ENCODE results near the gene COQ8B.

Gene COQ8B

DNA sequence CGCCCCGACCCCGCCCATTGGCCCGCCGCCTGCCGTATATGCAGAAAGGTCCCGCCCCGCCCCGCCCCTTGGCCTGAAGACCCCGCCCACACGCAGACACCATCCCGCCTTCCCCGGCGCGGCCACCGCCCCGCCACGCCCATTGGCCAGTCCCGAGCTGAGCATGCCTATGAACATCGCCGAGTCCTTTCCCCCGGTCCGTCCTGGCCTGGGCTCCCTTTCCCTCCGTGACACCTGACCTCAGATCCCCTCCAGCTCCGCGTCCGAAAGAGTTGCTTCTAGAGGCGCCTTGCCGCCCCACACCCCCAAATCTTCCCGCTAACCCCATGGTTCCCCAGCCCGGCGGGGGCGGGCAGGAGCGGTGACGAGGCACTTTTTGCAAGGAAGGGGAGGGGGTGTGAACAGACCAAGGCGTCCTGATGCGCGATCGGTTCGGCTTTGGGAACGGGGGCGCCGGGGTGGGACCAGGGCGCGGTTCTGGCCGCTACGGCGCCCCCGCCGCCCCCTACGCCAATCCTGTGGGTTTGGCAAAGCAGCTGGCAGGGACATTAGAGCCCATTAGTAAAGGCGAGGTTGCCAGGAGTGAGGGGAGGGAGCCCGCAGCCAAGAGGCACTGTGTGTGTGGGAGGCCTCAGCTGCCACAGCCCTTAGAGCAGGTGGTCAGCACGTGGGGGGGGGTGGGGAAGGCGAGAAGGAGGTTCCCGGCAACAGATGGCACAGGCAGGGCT is 25.8 kb downstream of the COQ8B start:
- DNase-seq (ENCODE audit: low read depth) = peak; percentile 89

DNA sequence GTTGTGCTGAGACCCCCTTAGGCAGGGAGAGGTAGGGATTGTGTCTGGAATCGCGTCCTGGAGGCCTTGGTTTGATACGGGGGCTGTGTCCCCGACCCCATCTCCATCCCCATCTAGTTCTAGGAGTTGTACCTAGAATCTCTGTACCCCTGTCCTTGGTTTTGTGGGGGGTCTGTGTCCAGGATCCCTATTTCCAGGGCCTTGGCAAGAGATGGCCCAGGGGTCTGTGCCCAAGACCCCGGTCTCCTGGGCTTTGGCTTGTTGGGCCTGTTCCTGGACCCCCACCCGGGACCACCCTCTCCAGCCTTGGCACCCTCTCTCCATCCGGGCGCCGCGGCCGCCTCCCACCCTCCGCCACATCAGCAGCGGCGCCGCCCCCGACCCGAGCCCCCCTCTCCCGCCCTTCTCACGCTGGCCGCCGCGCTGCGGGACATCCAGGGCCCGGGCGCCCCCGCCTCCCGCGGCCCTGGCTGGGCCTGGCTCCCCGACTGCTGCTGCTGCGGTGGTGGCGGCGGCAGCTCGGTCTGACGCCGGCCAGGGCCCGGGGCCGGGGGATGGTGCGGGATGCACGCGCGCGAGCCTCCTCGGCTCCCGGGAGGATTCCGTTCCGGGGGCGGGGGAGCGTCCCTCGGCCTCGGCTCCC is 26.5 kb downstream of the COQ8B start, which contains the start of gene NUMBL:
Gene NUMBL (minus strand): TSS at position 602 of the 643 bp plus-strand sequence. CDS start 168 bp downstream, at position 434.
- no peak for DNase-seq (ENCODE audit: low read depth)

GRCh38 chr19:40689339-40690049 is 27.2 kb downstream of the COQ8B start:
- no peak for DNase-seq (ENCODE audit: low read depth)

DNA sequence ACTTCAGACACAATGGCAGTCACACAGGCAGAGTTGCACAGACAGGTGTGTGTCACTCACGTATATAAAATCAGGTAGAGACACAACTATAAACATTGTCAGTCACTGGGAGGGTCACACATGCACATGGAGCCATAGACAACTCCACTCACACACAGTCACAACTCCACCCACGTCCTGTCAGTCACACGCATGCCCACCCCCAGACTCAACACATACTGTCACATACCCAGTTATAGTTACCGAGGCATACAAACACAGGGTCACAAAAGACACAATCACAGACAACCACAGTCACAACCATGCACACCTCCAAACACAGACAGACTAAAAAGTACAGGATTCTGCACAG is 27.7 kb downstream of the COQ8B start:
- DNase-seq (ENCODE audit: low read depth) = no peak

DNA sequence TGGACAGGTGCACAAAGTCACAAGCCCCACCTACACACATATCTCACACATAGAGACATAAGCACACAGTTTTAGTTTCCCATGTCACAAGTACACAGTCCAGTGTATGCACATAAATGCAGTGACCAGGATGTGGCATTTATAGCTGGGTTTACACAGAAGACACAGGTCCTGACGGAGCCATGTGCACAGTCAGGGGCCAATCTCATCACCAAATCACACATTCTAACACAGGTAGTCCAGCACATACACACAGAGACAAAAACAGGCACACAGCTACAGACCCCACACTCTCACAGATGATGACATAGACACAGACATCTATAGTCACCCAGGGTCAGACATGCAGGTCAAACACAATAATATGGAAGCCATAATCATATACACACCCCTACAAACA is 28.4 kb downstream of the COQ8B start:
- no peak for DNase-seq (ENCODE audit: low read depth)

GRCh38 chr19:40687525-40688016 is 29.1 kb downstream of the COQ8B start:
- DNase-seq (ENCODE audit: low read depth) = peak; percentile 47

- DNase-seq (ENCODE audit: low read depth) = no peak
These were observed 29.7 kb downstream of the COQ8B start for GRCh38 chr19:40686882-40687524.

- no peak for DNase-seq (ENCODE audit: low read depth)
These were observed 31.1 kb downstream of the COQ8B start for GRCh38 chr19:40685563-40685962.

- no peak for DNase-seq (ENCODE audit: low read depth)
These were observed 31.6 kb downstream of the COQ8B start for GRCh38 chr19:40685016-40685526.

GRCh38 chr19:40684280-40684679 is 32.4 kb downstream of the COQ8B start:
- DNase-seq (ENCODE audit: low read depth) = no peak

- no peak for DNase-seq (ENCODE audit: low read depth)
These were observed 33.2 kb downstream of the COQ8B start for GRCh38 chr19:40683437-40683836.

DNA sequence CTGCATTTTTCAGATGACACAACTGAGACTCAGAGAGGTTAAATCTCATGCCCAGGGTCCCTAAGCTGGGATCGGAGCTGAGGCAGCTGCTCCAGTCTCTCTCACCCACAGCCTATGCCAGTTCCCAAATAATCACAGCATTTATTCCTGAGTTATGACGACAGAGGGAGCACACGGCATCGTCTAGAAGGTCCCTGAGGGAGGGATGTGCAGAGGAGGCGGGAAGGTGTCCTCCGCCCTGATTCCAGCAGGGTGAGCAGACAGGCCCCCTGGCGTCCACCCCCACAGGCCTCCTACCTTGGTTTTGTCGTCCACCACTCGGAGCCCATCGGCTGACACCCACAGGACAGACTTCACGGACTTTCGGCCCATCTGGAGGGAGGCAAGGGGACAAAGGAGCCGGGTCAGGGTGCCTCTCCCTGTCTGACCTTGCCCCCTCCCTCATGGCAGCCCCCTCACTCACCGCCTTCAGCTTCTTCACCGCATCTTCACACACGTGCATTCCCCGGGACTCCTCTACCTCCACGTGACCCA is 34.2 kb downstream of the COQ8B start:
- DNase-seq (ENCODE audit: low read depth) = no peak

- DNase-seq (ENCODE audit: low read depth) = no peak
These were observed 35.6 kb downstream of the COQ8B start for GRCh38 chr19:40681039-40681438.

DNA sequence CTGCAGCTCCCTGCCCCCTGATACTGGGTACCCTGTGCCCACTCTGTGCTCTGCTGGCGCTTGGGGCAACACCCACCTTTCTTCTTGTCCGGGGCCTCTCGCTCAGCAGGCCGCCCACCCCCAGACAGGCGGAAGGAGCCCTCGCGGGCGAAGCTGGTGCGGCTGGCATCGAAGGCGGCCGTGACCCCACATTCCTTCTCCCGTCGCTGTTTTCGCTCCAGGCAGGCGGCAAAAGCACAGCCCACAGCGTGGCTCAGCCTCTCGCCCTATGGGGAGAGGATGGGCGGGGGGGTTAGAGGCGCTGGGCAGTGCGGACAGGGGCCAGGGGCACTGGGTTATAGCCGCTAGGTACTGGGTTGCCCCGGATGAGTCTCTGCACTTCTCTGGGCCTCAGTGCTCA is 39.5 kb downstream of the COQ8B start:
- no peak for DNase-seq (ENCODE audit: low read depth)

DNA sequence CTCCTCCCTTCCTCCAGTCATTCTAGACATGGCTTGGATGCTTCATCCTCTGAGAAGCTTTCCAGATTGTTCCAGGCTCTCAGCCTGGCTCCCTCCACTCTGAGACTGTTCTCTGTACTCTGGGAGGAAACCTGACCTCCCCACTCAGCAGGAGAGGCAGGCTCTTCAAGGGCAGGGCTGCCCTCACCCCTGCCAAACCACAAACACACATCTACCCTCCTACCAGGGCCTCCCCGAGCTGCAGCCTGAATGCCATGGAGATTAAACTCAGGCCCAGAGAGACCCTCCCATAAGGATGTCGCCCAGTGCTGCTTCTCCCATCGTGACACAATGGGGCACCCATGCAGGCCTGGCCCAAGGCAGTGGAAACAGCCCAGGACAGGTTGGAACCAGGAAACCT is 42.4 kb downstream of the COQ8B start:
- DNase-seq (ENCODE audit: low read depth) = no peak

- DNase-seq (ENCODE audit: low read depth) = no peak
These were observed 43.3 kb downstream of the COQ8B start for GRCh38 chr19:40673397-40673796.

DNA sequence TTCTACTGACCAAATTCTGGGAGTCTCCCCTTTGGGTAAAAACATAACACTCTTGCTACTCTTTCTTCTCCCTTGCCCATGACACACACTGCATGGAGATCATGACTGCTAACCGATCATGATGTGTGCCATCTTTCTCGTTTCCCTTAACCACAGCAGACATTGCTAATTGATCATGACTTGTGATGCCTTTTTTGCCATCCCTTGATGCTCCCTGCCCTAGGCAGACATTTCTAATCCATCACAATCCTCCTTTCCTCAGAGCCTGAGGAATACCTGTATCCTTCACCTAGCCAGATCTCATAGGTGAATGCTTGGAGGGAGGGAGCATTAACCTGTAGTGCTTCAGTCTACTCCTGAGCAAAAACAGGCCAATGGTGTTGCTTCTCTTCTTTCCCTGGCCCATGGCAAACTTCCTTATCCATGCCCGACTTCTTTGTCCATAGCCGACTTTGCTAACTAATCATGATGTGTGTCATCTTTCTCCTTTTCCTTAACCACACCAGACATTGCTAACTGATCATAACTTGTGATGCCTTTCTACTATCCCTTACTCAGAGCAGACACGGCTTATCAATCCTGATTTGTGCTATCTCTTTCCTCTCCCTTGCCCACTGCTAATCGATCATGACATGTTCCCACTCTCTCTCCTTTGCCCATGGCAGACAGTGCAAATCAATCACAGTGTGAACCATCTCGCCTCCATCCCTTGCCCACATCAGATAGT is 44.0 kb downstream of the COQ8B start:
- no peak for DNase-seq (ENCODE audit: low read depth)

GRCh38 chr19:40672038-40672437 is 44.6 kb downstream of the COQ8B start:
- DNase-seq (ENCODE audit: low read depth) = no peak

DNA sequence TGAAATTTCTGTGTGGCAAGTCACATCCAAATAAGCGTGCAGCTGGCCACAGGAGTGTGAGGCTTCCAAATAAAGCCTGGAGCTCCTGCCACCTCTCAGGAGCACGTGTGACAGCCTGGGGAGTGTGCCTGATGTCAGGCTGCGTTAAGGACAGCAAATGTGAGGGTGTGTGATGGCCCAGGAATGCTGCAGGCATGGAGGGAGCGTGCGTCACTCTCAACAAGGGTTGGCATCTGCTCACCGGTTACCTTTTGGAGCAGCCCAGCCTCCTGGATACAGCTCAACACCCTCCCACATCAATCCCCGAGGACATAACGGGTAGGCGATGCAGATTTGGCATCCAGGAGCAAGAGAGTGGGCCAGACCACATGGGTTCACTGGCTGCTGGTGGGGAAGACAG is 45.3 kb downstream of the COQ8B start:
- DNase-seq (ENCODE audit: low read depth) = no peak

DNA sequence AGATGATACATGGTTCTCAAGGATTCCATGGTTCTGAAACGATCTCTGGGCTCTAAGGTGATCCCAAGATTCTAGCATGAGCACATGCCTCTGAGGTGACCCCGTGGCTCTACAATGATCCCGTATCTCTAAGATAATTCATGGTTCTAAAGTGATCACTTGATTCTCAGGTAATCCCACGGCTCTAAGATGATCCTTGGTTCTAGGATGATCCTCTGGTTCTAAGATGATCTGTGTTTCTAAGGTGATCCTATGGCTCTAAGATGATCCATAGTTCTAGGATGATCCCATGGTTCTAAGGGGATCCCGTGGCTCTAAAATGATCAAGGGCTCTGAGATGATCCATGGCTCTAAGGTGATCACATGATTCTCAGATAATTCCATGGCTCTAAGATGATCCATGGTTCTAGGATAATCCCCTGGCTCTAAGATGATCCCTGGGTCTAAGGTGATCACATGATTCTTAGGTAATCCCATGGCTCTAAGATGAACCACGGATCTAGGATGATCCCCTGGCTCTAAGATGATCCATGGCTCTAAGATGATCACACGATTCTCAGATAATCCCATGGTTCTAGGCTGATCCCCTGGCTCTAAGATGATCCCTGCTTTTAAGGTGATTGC is 47.6 kb downstream of the COQ8B start:
- DNase-seq (ENCODE audit: low read depth) = no peak

- DNase-seq (ENCODE audit: low read depth) = no peak
These were observed 49.1 kb downstream of the COQ8B start for GRCh38 chr19:40667602-40668001.
